GM12872 (cell line): ENCODE results near the gene SLC6A8.

Experiments used
- TF ChIP-seq, protein P1 (sequence below): IDR thresholded peaks from 3 replicates; pipeline ENCODE4 v1.5.1; 2011; ENCODE audit warnings: low read depth, mild to moderate bottlenecking, low read length, moderate library complexity; ENCODE audit not compliant: insufficient read depth

Gene SLC6A8

DNA sequence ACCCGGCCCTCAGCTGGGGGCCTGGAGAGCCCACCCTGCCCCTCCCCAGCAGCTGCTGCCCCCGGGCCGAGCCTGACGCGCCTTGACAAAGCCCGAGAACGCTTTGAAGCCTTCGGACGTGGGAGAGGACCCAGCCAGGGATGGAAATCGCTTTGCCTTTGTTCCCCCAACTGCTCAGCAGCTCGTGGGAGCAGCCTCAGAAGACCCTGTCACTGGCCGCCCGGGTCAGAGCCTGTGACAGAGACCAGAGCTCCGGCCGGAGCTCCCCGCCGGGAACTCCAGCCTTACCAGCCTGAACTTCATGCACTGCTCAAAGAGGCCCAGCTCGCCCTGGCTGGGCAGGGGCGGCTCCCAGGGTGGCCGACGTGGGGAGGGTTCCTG, 2.6 kb upstream of the SLC6A8 start:
- TF ChIP-seq, protein P1, sequence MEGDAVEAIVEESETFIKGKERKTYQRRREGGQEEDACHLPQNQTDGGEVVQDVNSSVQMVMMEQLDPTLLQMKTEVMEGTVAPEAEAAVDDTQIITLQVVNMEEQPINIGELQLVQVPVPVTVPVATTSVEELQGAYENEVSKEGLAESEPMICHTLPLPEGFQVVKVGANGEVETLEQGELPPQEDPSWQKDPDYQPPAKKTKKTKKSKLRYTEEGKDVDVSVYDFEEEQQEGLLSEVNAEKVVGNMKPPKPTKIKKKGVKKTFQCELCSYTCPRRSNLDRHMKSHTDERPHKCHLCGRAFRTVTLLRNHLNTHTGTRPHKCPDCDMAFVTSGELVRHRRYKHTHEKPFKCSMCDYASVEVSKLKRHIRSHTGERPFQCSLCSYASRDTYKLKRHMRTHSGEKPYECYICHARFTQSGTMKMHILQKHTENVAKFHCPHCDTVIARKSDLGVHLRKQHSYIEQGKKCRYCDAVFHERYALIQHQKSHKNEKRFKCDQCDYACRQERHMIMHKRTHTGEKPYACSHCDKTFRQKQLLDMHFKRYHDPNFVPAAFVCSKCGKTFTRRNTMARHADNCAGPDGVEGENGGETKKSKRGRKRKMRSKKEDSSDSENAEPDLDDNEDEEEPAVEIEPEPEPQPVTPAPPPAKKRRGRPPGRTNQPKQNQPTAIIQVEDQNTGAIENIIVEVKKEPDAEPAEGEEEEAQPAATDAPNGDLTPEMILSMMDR: no peak

DNA sequence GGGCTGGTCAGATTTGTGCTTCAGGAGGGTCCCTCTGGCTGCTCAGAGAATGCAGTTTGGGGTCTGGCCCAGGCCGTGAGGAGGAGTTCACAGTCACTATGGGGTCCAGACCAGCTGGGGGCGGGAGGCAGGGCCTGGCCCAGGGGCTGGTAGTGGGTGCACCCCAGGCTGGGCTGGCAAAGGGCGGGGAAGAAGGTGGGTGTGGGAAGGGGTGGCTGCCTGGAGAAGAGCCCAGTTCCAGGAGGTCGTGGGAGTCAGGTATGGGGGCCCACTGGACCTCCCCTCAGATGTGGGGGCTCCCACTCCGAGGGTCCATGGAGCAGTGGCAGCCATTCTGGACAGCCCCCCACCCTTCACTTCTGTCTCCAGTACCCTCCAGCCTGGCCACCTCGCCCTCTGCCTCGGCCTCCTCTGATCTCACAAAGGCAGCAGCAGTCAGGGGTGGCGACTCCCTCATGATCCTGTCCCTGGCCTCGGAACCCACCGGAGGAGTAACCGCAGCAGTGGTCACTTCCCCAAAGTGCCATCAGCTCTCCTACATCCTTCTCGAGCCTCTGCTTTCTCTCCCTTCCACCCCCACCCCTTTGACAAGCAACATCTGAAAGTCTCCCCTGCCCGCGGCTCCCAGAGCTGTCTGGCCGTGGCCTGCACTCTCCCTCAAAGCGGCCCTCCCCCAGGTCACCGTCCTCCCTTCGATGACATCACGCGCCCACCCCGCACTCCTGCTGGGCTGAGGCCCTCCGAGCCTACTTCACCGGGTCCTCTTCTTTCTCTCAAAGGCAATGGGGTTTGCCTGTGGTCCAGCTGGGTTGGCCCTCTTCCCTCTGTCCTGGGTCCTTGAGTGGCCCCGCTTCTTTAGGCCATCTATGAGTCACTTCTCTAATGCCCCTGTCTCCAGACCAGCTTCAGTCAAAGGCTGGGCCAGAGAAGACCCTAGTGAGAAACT, 1.7 kb upstream of the SLC6A8 start:
- TF ChIP-seq, protein P1: no peak

DNA sequence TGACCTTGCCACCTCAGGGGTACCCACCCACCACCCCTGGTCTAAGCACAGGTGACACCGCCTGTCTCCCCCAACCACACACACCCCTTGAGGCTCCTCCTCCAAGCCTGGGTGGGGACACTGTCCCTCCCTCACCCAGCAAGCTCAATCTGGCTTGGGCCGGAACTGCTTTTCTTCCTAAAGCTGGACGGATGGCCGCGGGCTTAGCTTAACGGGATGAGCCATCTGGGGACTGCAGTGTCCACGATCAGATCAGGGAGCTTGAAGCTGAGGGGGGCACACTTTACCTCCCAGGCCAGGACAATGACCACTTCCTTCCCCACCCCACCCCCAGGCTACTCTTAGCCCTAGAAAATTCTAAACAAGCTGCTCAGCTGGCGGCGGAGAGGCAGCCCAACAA, 1.0 kb upstream of the SLC6A8 start:
- TF ChIP-seq, protein P1: no peak

DNA sequence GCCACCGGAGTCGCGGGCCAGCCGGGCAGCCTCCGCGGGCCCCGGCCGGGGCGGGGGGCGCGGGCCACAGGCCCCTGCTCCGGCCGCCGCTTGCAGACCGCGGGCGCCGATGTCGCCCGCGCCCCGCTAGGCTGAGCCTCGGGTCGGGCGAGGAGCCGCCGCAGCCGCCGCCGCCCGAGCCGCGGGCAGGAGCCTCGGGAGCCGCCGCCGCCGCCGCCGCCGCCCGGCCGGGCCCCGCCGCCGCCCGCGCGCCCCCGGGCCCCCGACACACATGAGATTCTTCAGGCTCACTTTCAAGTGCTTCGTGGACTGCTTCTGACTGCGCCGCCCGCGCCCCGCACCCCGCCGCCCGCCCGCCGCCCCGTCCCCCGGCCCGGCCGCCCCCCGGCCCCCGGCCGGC, 345 bp downstream of the SLC6A8 start:
- TF ChIP-seq, protein P1: no peak

DNA sequence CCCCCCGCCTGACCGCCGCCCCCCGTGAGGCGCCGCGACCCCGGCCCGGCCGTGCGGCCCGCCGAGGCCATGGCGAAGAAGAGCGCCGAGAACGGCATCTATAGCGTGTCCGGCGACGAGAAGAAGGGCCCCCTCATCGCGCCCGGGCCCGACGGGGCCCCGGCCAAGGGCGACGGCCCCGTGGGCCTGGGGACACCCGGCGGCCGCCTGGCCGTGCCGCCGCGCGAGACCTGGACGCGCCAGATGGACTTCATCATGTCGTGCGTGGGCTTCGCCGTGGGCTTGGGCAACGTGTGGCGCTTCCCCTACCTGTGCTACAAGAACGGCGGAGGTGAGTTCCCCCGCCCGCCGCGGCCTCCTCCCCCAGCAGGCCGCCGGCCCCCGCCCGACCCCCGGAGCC, 780 bp downstream of the SLC6A8 start:
- TF ChIP-seq, protein P1: no peak

DNA sequence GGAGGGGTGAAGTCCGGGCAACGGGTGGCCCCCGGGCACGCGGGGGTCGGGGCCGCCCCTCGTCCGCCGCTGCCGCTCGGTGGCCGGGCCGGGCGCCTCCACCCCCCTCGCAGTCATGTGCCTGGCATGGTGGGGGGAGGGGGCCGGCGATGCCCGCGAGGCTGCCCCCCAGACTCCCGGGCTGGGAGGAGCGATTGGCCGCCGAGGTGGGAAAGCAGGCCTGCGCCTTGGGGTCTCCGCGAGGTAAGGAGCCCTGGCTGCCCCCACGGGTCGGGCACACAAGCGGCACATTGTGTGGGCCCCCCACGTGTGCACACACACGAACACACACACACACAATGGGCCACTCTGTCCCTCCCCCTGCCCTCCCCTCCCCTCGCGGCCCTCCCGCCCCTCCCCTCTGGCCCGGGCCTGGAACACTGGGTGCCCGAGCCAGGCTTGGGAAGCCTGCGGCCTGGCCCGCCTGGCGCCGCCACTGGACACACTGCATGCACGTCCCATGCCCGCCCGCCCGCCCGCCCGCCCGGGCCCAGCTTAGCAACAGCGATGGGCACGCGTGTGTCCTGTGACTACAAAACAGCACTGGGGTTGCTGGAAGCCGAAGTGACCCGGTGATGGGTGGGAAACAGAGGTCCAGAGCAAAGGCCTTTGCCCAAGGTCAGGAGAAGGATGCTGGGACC, 1.3 kb downstream of the SLC6A8 start:
- TF ChIP-seq, protein P1: no peak

DNA sequence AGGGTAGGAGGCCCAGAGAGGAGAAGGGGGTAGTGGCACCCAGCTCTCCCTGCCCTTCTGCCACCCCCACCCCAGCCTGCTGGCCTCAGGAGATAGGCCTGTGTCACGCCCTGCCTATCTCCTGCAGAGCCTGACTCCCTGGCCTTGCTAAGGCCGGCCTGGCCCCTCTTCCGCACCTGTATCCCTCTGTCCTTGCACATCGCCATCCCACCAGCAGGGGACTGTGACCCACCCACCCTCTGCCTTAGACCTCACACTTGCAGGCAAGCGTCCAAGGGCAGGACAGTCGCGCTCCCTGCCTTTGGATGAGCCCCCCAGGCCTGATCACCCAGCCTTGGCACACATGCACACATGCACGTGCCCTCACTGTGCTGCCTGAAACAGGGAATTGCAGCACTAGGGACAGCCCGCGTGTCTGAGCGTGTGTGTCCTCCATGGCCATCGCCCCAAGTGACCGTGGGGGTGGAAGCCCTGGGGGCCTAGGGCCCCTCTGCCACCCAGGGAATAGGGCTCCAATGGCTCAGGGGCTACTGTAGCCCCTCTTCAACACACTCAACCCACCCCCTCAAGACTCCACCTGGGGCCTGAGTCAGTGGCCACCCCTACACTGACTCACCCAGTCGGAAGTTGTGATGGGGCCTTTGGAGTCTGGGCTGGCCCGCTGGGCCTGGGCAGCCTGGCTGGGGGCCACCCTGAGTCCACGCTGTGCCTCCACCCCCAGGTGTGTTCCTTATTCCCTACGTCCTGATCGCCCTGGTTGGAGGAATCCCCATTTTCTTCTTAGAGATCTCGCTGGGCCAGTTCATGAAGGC, 2.1 kb downstream of the SLC6A8 start:
- TF ChIP-seq, protein P1: no peak
